ENCODE measurements around the gene CARMIL3.

The CARMIL3 gene

GRCh38 chr14:24116128-24116814 is 64.5 kb downstream of the CARMIL3 start:
- no peak for DNase-seq (ENCODE audit: low spot score)
- no peak for TF ChIP-seq CTCF (conservative IDR thresholded peaks at IDR 0.05; ENCODE audit: low read depth)
- ChIA-PET CTCF (interaction anchor here (0.5 kb wide), 1 partner anchor 148 kb away, joined by 3 read pairs; no protein-coding TSS in a partner anchor), POLR2A (ENCODE audit: low non-redundant PET) (interaction anchor here (1.7 kb wide), 1 partner anchor 31 kb away, joined by 3 read pairs; the partner anchor contains the start of gene RNF31)
- no peak overlapping the region for H3K27ac ChIP-seq

- TF ChIP-seq CTCF (conservative IDR thresholded peaks at IDR 0.05; ENCODE audit: low read depth), result no peak
- H3K27ac ChIP-seq, result no peak overlapping the region
- DNase-seq (ENCODE audit: low spot score), result no peak
- ChIA-PET POLR2A (ENCODE audit: low non-redundant PET) (interaction anchor here (0.9 kb wide), 1 partner anchor 18 kb away, joined by 3 read pairs; the partner anchor contains the start of gene PSME1), CTCF (no interaction called here)
These were observed 65.4 kb downstream of the CARMIL3 start for GRCh38 chr14:24117179-24117578.

Measured in RWPE1 (cell line).